Activated B cell treated with CpG ODN at 0.5 μM for 24 hours (primary cell): ENCODE results near the gene SRPK3. TPM values are rescaled to one million over a fixed set of nuclear protein-coding genes. Genes with fewer than 3 reads are reported as not detected.

ENCODE experiments used
- ATAC-seq: fragments of 200-7000 bp; cut with Tn5 transposase; one replicate; pipeline ENCODE4 v1.10.0; 2021; ENCODE audit warnings: low read depth, mild to moderate bottlenecking, moderate library complexity
- CTCF ChIA-PET: fragments of 350-600 bp; sonication (Branson Sonifier 250); formaldehyde crosslinking; loops from one replicate; lab custom pipeline; 2021; ENCODE audit warnings: antibody characterized with exemption; lab: Charles Lee
- POLR2A ChIA-PET: fragments of 350-600 bp; sonication (Branson Sonifier 250); formaldehyde crosslinking; loops from one replicate; lab custom pipeline; 2021; ENCODE audit warnings: antibody characterized with exemption; lab: Charles Lee
- DNase-seq: peaks from one replicate; pipeline ENCODE4 v3.0.0; 2022
- H3K27ac Mint-ChIP-seq: one replicate; pipeline ENCODE4 v1.8.0; 2020; ENCODE audit warnings: mixed read lengths
- H3K27me3 Mint-ChIP-seq: one replicate; pipeline ENCODE4 v1.8.0; 2021; ENCODE audit warnings: mixed read lengths
- H3K36me3 Mint-ChIP-seq: one replicate; pipeline ENCODE4 v1.8.0; 2021; ENCODE audit warnings: low read depth, mixed read lengths
- H3K4me1 Mint-ChIP-seq: one replicate; pipeline ENCODE4 v1.8.0; 2021; ENCODE audit warnings: mixed read lengths
- H3K4me3 Mint-ChIP-seq: one replicate; pipeline ENCODE4 v1.8.0; 2020; ENCODE audit warnings: mild to moderate bottlenecking, mixed read lengths
- H3K9me3 Mint-ChIP-seq: one replicate; pipeline ENCODE4 v1.8.0; 2020; ENCODE audit warnings: mixed read lengths
- CTCF ChIP-seq: fragments of 200-600 bp; IDR thresholded peaks from one replicate; pipeline ENCODE4 v1.8.0; 2022; ENCODE audit warnings: antibody characterized with exemption, mild to moderate bottlenecking
- intact Hi-C: fragments of 100-400 bp; cut with micrococcal nuclease; formaldehyde crosslinking; loops from one replicate; pipeline ENCODE4 v1.15.1; 2024
- total RNA-seq: library from RNA; stranded (reverse); gene quantifications from 2 replicates; pipeline ENCODE4 v1.2.3, GENCODE V29; 2022

Gene SRPK3
- total RNA-seq, 1 donor from 2014 or later, result not detected

GRCh38 chrX:153832728-153833127 lies 51.9 kb downstream of the SRPK3 start:
- Mint-ChIP-seq H3K27me3 (peaks cover 6% of the 10 kb centered on the region), H3K4me3 (no peak overlapping the region), H3K36me3 (no peaks in the 10 kb centered on the region), H3K27ac (no peak overlapping the region), H3K4me1 (peaks cover 7% of the 10 kb centered on the region), H3K9me3 (no peaks in the 10 kb centered on the region)
- ChIA-PET CTCF (no interaction called here), POLR2A (no interaction called here)
- ATAC-seq (no peak), DNase-seq (no peak)
- intact Hi-C loops, result no loop called here
- no peak for TF ChIP-seq CTCF

Other genes starting within 250 kb of the SRPK3 start
- gene CCNQ, start 181.9 kb upstream of the SRPK3 start, total RNA-seq, result 25.3 and 25.8 TPM in 2 replicates
- gene DUSP9, start 133.8 kb upstream of the SRPK3 start, total RNA-seq, result 0.10 TPM in 1 of 2 replicates, not detected in the other
- gene PNCK, start 107.2 kb upstream of the SRPK3 start, total RNA-seq, result not detected in 2 replicates
- gene SLC6A8, start 93.1 kb upstream of the SRPK3 start, total RNA-seq, result 0.81 and 1.2 TPM in 2 replicates
- 90.5 and 90.7 TPM in 2 replicates for gene BCAP31, start 56.7 kb upstream of the SRPK3 start, total RNA-seq
- 2.6 and 2.8 TPM in 2 replicates for gene ABCD1, start 56.2 kb upstream of the SRPK3 start, total RNA-seq
- not detected in 2 replicates for gene PLXNB3, start 16.8 kb upstream of the SRPK3 start, total RNA-seq
- 58.5 and 60.3 TPM in 2 replicates for gene IDH3G, start 13.3 kb downstream of the SRPK3 start, total RNA-seq
- 160 and 175 TPM in 2 replicates for gene SSR4, start 13.6 kb downstream of the SRPK3 start, total RNA-seq
- 0.07 TPM in 1 of 2 replicates, not detected in the other for gene PDZD4, start 49.5 kb downstream of the SRPK3 start, total RNA-seq
- gene L1CAM, start 105.1 kb downstream of the SRPK3 start, total RNA-seq, result 7.3 and 11.0 TPM in 2 replicates
- gene AVPR2, start 123.6 kb downstream of the SRPK3 start, total RNA-seq, result not detected in 2 replicates
- gene ARHGAP4, start 145.2 kb downstream of the SRPK3 start, total RNA-seq, result 151 and 158 TPM in 2 replicates
- 94.8 and 109 TPM in 2 replicates for gene NAA10, start 154.0 kb downstream of the SRPK3 start, total RNA-seq
- gene RENBP, start 163.6 kb downstream of the SRPK3 start, total RNA-seq, result 14.5 and 20.2 TPM in 2 replicates
- 72.5 and 79.4 TPM in 2 replicates for gene HCFC1, start 190.8 kb downstream of the SRPK3 start, total RNA-seq
- 2.0 and 2.9 TPM in 2 replicates for gene TMEM187, start 191.7 kb downstream of the SRPK3 start, total RNA-seq
- gene IRAK1, start 238.9 kb downstream of the SRPK3 start, total RNA-seq, result 134 and 146 TPM in 2 replicates